Tibial nerve (tissue), 4 donors: ENCODE measurements around the gene GLO1. TPM values are rescaled to one million over a fixed set of nuclear protein-coding genes. Genes with fewer than 3 reads are reported as not detected.
"Not testable (repeated sequence)": the region's sequence is repeated elsewhere in the genome, so short reads cannot be mapped to it uniquely, and the experiment has no call there.

ENCODE experiments used
- DNase-seq, 2 donors: peaks; one replicate each; pipeline ENCODE4 v3.0.0-alpha.2; 2019; ENCODE audit warnings: low spot score in 2 of 2
- H3K27ac ChIP-seq, 4 donors: fragments of 200-600 bp; sonication (generic) in 3 of 4; one replicate each; pipeline ENCODE4 v1.5.1; 2017 to 2019; ENCODE audit warnings: mild to moderate bottlenecking in 1 of 4
- H3K27me3 ChIP-seq, 2 donors: fragments of 200-600 bp; sonication (generic) in 1 of 2; one replicate each; pipeline versions ENCODE4 v1.5.1 to v1.6.0; 2017 to 2019
- H3K36me3 ChIP-seq, 3 donors: fragments of 200-600 bp; sonication (generic); one replicate each; pipeline ENCODE4 v1.5.1; 2018 to 2019
- H3K4me1 ChIP-seq, 4 donors: fragments of 200-600 bp; sonication (generic) in 3 of 4; one replicate each; pipeline ENCODE4 v1.5.1; 2017 to 2019
- H3K4me3 ChIP-seq, 4 donors: fragments of 200-600 bp; sonication (generic) in 3 of 4; one replicate each; pipeline ENCODE4 v1.5.1; 2017 to 2019; ENCODE audit warnings: mild to moderate bottlenecking in 1 of 4, moderate library complexity in 1 of 4
- H3K9me3 ChIP-seq, 4 donors: fragments of 200-600 bp; sonication (generic) in 3 of 4; one replicate each; pipeline ENCODE4 v1.5.1; 2017 to 2019
- EP300 ChIP-seq, 2 donors: sonication (generic); formaldehyde crosslinking; IDR thresholded peaks; one replicate each; pipeline ENCODE4 v1.6.1; 2017; ENCODE audit warnings: antibody characterized with exemption in 2 of 2, mild to moderate bottlenecking in 1 of 2
- POLR2A ChIP-seq, 2 donors: fragments of 450-650 bp; IDR thresholded peaks; one replicate each; pipeline ENCODE4 v1.6.1; 2017; ENCODE audit warnings: antibody characterized with exemption in 2 of 2, mild to moderate bottlenecking in 2 of 2, moderate library complexity in 2 of 2
- WGBS, 2 donors: methylation state at CpG; one replicate each; pipeline ENCODE4 v1.1.5; 2018; 5-methylcytosine and 5-hydroxymethylcytosine counted together
- total RNA-seq, 4 donors: library from RNA; depleted of rRNA; stranded (reverse); fragments of >200 nt; gene quantifications; one replicate each; pipeline ENCODE4 v1.1.0, GENCODE V29; 2016
- TF ChIP-seq, protein P1 (sequence below), 5 experiments: fragments of 200-600 bp in 3 of 5; fragments of 450-650 bp in 2 of 5; sonication (generic) in 3 of 5; IDR thresholded peaks; one replicate each; pipeline ENCODE4 v1.5.1; 2016 to 2019; ENCODE audit warnings: antibody characterized with exemption in 5 of 5, mild to moderate bottlenecking in 3 of 5, moderate library complexity in 2 of 5

The GLO1 gene
- total RNA-seq, 4 donors from 2014 or later: 69.6 to 118 (median 86.3) TPM

DNA sequence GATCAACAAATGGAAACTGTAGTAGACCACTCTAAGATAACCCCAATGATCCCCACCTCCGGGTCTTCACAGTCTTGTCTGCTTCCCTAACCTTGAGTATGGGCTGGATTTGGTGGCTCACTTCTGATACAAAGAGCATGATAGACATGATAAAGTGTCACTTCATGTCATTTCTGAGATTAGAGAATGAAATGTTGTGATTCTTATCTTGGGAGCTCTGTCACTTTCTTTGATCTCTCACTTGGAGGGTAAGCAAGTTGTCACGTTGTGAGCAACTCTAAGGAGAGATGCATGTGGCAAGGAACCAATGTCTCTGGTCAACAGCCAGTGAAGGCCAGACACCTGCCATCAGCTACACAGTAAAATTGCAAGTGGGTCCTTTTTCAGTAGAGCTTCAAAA lies 3.0 kb upstream of the GLO1 start:
- H3K9me3 ChIP-seq: peaks cover 0 to 2% (median 0%) of the 10 kb centered on the region in 4 donors
- H3K27me3 ChIP-seq: no peaks in the 10 kb centered on the region
- DNase-seq: no peak
- H3K36me3 ChIP-seq: peaks cover 0 to 6% (median 0%) of the 10 kb centered on the region in 3 donors
- TF ChIP-seq EP300 (IDR thresholded peaks at IDR 0.05): no peak
- TF ChIP-seq, protein P1, sequence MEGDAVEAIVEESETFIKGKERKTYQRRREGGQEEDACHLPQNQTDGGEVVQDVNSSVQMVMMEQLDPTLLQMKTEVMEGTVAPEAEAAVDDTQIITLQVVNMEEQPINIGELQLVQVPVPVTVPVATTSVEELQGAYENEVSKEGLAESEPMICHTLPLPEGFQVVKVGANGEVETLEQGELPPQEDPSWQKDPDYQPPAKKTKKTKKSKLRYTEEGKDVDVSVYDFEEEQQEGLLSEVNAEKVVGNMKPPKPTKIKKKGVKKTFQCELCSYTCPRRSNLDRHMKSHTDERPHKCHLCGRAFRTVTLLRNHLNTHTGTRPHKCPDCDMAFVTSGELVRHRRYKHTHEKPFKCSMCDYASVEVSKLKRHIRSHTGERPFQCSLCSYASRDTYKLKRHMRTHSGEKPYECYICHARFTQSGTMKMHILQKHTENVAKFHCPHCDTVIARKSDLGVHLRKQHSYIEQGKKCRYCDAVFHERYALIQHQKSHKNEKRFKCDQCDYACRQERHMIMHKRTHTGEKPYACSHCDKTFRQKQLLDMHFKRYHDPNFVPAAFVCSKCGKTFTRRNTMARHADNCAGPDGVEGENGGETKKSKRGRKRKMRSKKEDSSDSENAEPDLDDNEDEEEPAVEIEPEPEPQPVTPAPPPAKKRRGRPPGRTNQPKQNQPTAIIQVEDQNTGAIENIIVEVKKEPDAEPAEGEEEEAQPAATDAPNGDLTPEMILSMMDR (IDR thresholded peaks at IDR 0.05): no peak
- no peak for TF ChIP-seq POLR2A (IDR thresholded peaks at IDR 0.05)
- H3K27ac ChIP-seq: no peak overlapping the region
- H3K4me3 ChIP-seq: no peak overlapping the region
- H3K4me1 ChIP-seq: peaks cover 0 to 10% (median 0%) of the 10 kb centered on the region in 4 donors
- WGBS, 2 donors: 79 to 87% methylated on average over 2 of the region's 2 CpGs

DNA sequence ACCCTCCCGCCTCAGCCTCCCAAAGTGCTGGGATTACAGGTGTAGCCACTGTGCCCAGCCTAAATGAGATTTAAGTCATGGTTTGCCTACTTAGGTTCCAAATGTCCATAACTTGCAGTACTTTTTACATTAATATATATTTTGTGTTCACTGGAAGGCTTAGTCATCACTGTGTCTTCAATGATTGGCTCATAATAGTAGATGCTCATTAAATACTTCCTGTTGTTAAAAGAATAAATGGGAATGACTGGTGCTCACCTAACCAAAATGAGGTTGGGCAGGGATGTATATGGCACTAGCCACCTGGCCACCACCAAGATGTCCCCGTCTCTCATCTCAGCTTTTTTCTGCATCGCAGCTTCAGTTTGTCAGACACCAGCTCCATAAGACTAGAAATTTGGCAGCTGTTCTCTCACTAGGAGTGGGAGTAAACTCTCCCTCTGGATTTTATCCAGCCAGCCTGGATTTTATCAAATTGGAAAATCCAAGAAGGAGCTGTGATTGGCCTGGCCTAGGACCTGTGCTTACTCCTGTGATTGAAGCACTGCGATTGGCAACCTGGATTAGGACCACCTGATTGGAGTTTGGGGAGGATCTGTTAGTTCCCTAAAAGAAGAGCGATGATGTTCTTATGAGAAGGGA lies 1.1 kb upstream of the GLO1 start:
- Histone ChIP-seq H3K27me3 (no peaks in the 10 kb centered on the region), H3K9me3 (peaks cover 0 to 18% (median 4%) of the 10 kb centered on the region in 4 donors), H3K36me3 (peaks cover 0 to 24% (median 0%) of the 10 kb centered on the region in 3 donors), H3K4me1 (peaks cover 0 to 10% (median 0%) of the 10 kb centered on the region in 4 donors), H3K27ac (no peak overlapping the region), H3K4me3 (no peak overlapping the region)
- WGBS, 2 donors: 80 to 84% methylated on average over 5 of the region's 5 CpGs
- TF ChIP-seq, protein P1 (IDR thresholded peaks at IDR 0.05): no peak
- no peak for TF ChIP-seq POLR2A (IDR thresholded peaks at IDR 0.05)
- TF ChIP-seq EP300 (IDR thresholded peaks at IDR 0.05): no peak
- no peak for DNase-seq

DNA sequence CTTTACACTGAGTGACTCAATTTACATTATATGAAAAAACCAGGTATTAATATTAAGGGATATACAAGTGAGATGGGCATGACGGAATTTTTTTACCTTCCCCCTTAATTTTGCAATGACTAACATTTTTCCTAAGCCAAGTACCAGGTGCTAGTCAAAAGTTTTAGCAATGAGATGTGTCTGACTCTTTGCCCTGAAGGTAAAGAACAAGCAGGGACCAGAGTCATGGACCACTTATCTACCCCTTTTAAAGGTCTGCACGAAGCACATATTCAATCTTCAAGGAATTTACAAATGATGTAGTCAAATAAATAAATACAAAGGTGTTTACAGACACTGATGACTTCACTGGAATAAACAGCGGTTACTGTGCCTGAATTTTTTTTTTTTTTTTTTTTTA lies 1.4 kb downstream of the GLO1 start:
- Histone ChIP-seq H3K27ac (no peak overlapping the region), H3K9me3 (peaks cover 0 to 18% (median 4%) of the 10 kb centered on the region in 4 donors), H3K27me3 (no peaks in the 10 kb centered on the region), H3K36me3 (peaks cover 0 to 24% (median 0%) of the 10 kb centered on the region in 3 donors), H3K4me1 (peaks cover 0 to 10% (median 0%) of the 10 kb centered on the region in 4 donors), H3K4me3 (peak overlapping the region in 1 of 4 donors; percentile 86)
- TF ChIP-seq, protein P1 (IDR thresholded peaks at IDR 0.05): no peak
- TF ChIP-seq EP300 (IDR thresholded peaks at IDR 0.05) (no peak), POLR2A (IDR thresholded peaks at IDR 0.05) (no peak)
- WGBS, 2 donors: 86 to 95% methylated on average over 3 of the region's 3 CpGs
- no peak for DNase-seq

DNA sequence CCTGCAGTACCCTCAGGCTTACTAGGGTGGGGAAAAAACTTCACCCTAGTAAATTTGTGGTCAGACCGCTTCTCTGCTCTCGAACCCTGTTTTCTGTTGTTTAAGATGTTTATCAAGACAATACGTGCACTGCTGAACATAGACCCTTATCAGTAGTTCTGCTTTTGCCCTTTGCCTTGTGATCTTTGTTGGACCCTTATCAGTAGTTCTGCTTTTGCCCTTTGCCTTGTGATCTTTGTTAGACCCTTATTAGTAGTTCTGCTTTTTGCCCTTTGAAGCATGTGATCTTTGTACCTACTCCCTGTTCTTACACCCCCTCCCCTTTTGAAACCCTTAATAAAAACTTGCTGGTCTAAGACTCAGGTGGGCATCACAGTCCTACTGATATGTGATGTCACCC lies 3.2 kb downstream of the GLO1 start:
- Histone ChIP-seq H3K4me1 (peaks cover 0 to 16% (median 0%) of the 10 kb centered on the region in 4 donors), H3K9me3 (peaks cover 0 to 18% (median 4%) of the 10 kb centered on the region in 4 donors), H3K36me3 (peaks cover 0 to 24% (median 0%) of the 10 kb centered on the region in 3 donors)
- not testable (repeated sequence) for H3K4me3 ChIP-seq, DNase-seq, H3K27ac ChIP-seq, H3K27me3 ChIP-seq
- 94 to 97% methylated on average over 3 of the region's 3 CpGs for WGBS, 2 donors

DNA sequence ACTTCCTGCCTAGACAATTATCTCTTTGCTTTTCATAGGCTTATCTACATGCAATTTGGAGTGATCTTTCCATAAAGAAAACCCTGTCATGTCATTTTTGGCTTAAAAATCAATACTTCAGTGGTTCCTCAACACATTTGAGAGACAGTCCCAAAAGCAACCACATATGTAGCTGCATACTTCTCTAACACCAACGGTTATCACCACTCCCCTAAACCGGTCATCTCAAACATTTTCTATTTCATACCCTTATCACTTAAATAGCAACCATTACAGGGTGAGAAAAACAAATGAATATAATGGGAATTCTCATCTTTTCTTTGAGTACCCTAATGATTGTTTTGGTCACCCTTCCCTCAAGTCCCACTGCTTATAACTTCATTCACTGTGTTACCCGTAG lies 5.1 kb downstream of the GLO1 start:
- 84 to 89% methylated on average over 3 of the region's 3 CpGs for WGBS, 2 donors

More for the DNA sequence above, 5.1 kb downstream of the GLO1 start:
- TF ChIP-seq POLR2A (IDR thresholded peaks at IDR 0.05) (no peak), EP300 (IDR thresholded peaks at IDR 0.05) (no peak)
- TF ChIP-seq, protein P1 (IDR thresholded peaks at IDR 0.05): no peak
- H3K4me3 ChIP-seq: no peak overlapping the region
- no peak overlapping the region for H3K27ac ChIP-seq
- DNase-seq: no peak
- peaks cover 0 to 18% (median 4%) of the 10 kb centered on the region in 4 donors for H3K9me3 ChIP-seq
- H3K4me1 ChIP-seq: peaks cover 0 to 16% (median 0%) of the 10 kb centered on the region in 4 donors
- H3K27me3 ChIP-seq: no peaks in the 10 kb centered on the region
- peaks cover 0 to 24% (median 0%) of the 10 kb centered on the region in 3 donors for H3K36me3 ChIP-seq
